SK-N-SH treated with all-trans-retinoic acid at 6 μM for 48 hours (cell line): ENCODE data around the gene NLRP7.

Experiments
- ATAC-seq: fragments of 200-7000 bp; cut with Tn5 transposase; 3 replicates; pipeline ENCODE4 v1.9.1; 2020; ENCODE audit warnings: mild to moderate bottlenecking, moderate library complexity
- ARNTL ChIP-seq: fragments of 450-650 bp; formaldehyde crosslinking; IDR thresholded peaks from 2 replicates; pipeline ENCODE4 v1.5.0; 2020; ENCODE audit warnings: low read depth, mild to moderate bottlenecking, moderate library complexity, borderline replicate concordance
- BACH2 ChIP-seq: fragments of 250-450 bp; sonication (Bioruptor Pico); IDR thresholded peaks from 2 replicates; pipeline ENCODE4 v1.9.0; 2021; ENCODE audit warnings: mild to moderate bottlenecking, borderline replicate concordance
- CSDC2 ChIP-seq: fragments of 250-450 bp; sonication (Bioruptor Pico); IDR thresholded peaks from 2 replicates; pipeline ENCODE4 v1.5.0; 2020; ENCODE audit warnings: mild to moderate bottlenecking, moderate library complexity
- ESRRG ChIP-seq: fragments of 250-450 bp; sonication (Bioruptor Pico); IDR thresholded peaks from 2 replicates; pipeline ENCODE4 v1.6.1; 2021; ENCODE audit warnings: mild to moderate bottlenecking
- GLIS3 ChIP-seq: fragments of 250-450 bp; sonication (Bioruptor Pico); IDR thresholded peaks from 2 replicates; pipeline ENCODE4 v1.5.0; 2020; ENCODE audit warnings: mild to moderate bottlenecking, moderate library complexity
- ISL1 ChIP-seq: fragments of 250-450 bp; sonication (Bioruptor Pico); IDR thresholded peaks from 2 replicates; pipeline ENCODE4 v2.1.2; 2022; ENCODE audit warnings: mild to moderate bottlenecking, moderate library complexity
- OSR1 ChIP-seq: fragments of 250-450 bp; sonication (Bioruptor Pico); IDR thresholded peaks from 2 replicates; pipeline ENCODE4 v1.8.0; 2022; ENCODE audit warnings: moderate library complexity, mild to moderate bottlenecking, inconsistent platforms
- PPARA ChIP-seq: fragments of 250-450 bp; sonication (Bioruptor Pico); IDR thresholded peaks from 2 replicates; pipeline ENCODE4 v1.5.0; 2020; ENCODE audit warnings: mild to moderate bottlenecking, borderline replicate concordance
- RARB ChIP-seq: fragments of 250-450 bp; sonication (Bioruptor Pico); IDR thresholded peaks from 2 replicates; pipeline ENCODE4 v1.8.0; 2021; ENCODE audit warnings: mild to moderate bottlenecking, moderate library complexity
- TCF4 ChIP-seq: fragments of 250-450 bp; sonication (Bioruptor Pico); IDR thresholded peaks from 2 replicates; pipeline ENCODE4 v1.8.0; 2021; ENCODE audit warnings: mild to moderate bottlenecking, moderate library complexity, borderline replicate concordance
- TOX ChIP-seq: fragments of 250-450 bp; sonication (Bioruptor Pico); IDR thresholded peaks from 2 replicates; pipeline ENCODE4 v1.8.0; 2021; ENCODE audit warnings: mild to moderate bottlenecking, moderate library complexity, borderline replicate concordance
- ZC3H10 ChIP-seq: fragments of 250-450 bp; sonication (Bioruptor Pico); IDR thresholded peaks from 2 replicates; pipeline ENCODE4 v1.5.1; 2021; ENCODE audit warnings: mild to moderate bottlenecking, moderate library complexity
- ZFP3 ChIP-seq: fragments of 250-450 bp; sonication (Bioruptor Pico); IDR thresholded peaks from 2 replicates; pipeline ENCODE4 v1.5.0; 2020; ENCODE audit warnings: mild to moderate bottlenecking, moderate library complexity
- ZFP30 ChIP-seq: fragments of 450-650 bp; formaldehyde crosslinking; IDR thresholded peaks from 2 replicates; pipeline ENCODE4 v1.5.0; 2022; ENCODE audit warnings: mild to moderate bottlenecking, moderate library complexity
- ZNF565 ChIP-seq: fragments of 450-650 bp; formaldehyde crosslinking; conservative IDR thresholded peaks from 2 replicates; pipeline ENCODE4 v1.5.0; 2020; ENCODE audit warnings: low read depth, mild to moderate bottlenecking, moderate library complexity
- ZNF70 ChIP-seq: fragments of 450-650 bp; formaldehyde crosslinking; IDR thresholded peaks from 2 replicates; pipeline ENCODE4 v1.5.0; 2020; ENCODE audit warnings: mild to moderate bottlenecking, moderate library complexity
- ZNF8 ChIP-seq: fragments of 450-650 bp; formaldehyde crosslinking; IDR thresholded peaks from 2 replicates; pipeline ENCODE4 v1.5.0; 2020; ENCODE audit warnings: mild to moderate bottlenecking, moderate library complexity
- TF ChIP-seq, protein P1 (sequence below): fragments of 250-450 bp; sonication (Bioruptor Pico); IDR thresholded peaks from 2 replicates; pipeline ENCODE4 v1.8.0; 2021; ENCODE audit warnings: low read depth, mild to moderate bottlenecking, moderate library complexity, borderline replicate concordance
- TF ChIP-seq, protein P2 (sequence below): fragments of 250-450 bp; sonication (Bioruptor Pico); IDR thresholded peaks from 2 replicates; pipeline ENCODE4 v1.8.0; 2020; ENCODE audit warnings: mild to moderate bottlenecking, moderate library complexity, borderline replicate concordance
- TF ChIP-seq, protein P3 (sequence below): fragments of 250-450 bp; sonication (Bioruptor Pico); IDR thresholded peaks from 2 replicates; pipeline ENCODE4 v1.5.1; 2020; ENCODE audit warnings: low read depth, mild to moderate bottlenecking, moderate library complexity
- TF ChIP-seq, protein P4 (sequence below): fragments of 250-450 bp; sonication (Bioruptor Pico); IDR thresholded peaks from 2 replicates; pipeline ENCODE4 v1.5.0; 2020; ENCODE audit warnings: mild to moderate bottlenecking, moderate library complexity
- TF ChIP-seq, protein P5 (sequence below): fragments of 250-450 bp; sonication (Bioruptor Pico); IDR thresholded peaks from 2 replicates; pipeline ENCODE4 v1.5.1; 2021; ENCODE audit warnings: mild to moderate bottlenecking, moderate library complexity

NLRP7 gene

DNA sequence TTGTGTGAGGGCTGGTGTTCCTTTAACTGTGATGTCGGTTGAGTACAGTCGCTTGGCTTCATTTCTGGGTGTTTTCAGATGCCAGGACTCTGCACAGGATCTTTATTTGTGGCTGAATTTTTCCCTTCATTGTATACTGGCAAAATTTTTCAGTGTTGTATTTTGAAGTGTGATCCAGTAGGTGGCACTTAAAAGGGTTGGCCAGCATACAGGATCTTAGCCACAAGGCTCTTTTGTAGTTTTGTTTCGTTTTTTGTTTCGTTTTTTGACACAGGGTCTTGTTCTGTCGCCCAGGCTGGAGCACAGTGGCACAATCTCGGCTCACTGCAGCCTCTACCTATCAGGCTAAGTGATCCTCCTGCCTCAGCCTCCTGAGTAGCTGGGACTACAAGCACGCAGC, 64.6 kb downstream of the NLRP7 start:
- TF ChIP-seq BACH2 (CRISPR knock-in tag) (no peak), PPARA (CRISPR knock-in tag) (no peak), OSR1 (CRISPR knock-in tag) (no peak), ZNF70 (CRISPR knock-in tag) (no peak), ZNF565 (no peak), ZNF8 (CRISPR knock-in tag) (no peak), ARNTL (CRISPR knock-in tag) (no peak), TCF4 (CRISPR knock-in tag) (no peak), TOX (CRISPR knock-in tag) (no peak), GLIS3 (CRISPR knock-in tag) (no peak), CSDC2 (CRISPR knock-in tag) (no peak), RARB (CRISPR knock-in tag) (no peak), ESRRG (no peak)
- TF ChIP-seq, protein P1, sequence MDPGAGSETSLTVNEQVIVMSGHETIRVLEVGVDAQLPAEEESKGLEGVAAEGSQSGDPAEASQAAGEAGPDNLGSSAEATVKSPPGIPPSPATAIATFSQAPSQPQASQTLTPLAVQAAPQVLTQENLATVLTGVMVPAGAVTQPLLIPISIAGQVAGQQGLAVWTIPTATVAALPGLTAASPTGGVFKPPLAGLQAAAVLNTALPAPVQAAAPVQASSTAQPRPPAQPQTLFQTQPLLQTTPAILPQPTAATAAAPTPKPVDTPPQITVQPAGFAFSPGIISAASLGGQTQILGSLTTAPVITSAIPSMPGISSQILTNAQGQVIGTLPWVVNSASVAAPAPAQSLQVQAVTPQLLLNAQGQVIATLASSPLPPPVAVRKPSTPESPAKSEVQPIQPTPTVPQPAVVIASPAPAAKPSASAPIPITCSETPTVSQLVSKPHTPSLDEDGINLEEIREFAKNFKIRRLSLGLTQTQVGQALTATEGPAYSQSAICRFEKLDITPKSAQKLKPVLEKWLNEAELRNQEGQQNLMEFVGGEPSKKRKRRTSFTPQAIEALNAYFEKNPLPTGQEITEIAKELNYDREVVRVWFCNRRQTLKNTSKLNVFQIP, result no peak
- TF ChIP-seq, protein P2, sequence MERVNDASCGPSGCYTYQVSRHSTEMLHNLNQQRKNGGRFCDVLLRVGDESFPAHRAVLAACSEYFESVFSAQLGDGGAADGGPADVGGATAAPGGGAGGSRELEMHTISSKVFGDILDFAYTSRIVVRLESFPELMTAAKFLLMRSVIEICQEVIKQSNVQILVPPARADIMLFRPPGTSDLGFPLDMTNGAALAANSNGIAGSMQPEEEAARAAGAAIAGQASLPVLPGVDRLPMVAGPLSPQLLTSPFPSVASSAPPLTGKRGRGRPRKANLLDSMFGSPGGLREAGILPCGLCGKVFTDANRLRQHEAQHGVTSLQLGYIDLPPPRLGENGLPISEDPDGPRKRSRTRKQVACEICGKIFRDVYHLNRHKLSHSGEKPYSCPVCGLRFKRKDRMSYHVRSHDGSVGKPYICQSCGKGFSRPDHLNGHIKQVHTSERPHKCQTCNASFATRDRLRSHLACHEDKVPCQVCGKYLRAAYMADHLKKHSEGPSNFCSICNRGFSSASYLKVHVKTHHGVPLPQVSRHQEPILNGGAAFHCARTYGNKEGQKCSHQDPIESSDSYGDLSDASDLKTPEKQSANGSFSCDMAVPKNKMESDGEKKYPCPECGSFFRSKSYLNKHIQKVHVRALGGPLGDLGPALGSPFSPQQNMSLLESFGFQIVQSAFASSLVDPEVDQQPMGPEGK, result no peak
- TF ChIP-seq, protein P3, sequence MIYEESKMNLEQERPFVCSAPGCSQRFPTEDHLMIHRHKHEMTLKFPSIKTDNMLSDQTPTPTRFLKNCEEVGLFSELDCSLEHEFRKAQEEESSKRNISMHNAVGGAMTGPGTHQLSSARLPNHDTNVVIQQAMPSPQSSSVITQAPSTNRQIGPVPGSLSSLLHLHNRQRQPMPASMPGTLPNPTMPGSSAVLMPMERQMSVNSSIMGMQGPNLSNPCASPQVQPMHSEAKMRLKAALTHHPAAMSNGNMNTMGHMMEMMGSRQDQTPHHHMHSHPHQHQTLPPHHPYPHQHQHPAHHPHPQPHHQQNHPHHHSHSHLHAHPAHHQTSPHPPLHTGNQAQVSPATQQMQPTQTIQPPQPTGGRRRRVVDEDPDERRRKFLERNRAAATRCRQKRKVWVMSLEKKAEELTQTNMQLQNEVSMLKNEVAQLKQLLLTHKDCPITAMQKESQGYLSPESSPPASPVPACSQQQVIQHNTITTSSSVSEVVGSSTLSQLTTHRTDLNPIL, result no peak
- TF ChIP-seq, protein P4, sequence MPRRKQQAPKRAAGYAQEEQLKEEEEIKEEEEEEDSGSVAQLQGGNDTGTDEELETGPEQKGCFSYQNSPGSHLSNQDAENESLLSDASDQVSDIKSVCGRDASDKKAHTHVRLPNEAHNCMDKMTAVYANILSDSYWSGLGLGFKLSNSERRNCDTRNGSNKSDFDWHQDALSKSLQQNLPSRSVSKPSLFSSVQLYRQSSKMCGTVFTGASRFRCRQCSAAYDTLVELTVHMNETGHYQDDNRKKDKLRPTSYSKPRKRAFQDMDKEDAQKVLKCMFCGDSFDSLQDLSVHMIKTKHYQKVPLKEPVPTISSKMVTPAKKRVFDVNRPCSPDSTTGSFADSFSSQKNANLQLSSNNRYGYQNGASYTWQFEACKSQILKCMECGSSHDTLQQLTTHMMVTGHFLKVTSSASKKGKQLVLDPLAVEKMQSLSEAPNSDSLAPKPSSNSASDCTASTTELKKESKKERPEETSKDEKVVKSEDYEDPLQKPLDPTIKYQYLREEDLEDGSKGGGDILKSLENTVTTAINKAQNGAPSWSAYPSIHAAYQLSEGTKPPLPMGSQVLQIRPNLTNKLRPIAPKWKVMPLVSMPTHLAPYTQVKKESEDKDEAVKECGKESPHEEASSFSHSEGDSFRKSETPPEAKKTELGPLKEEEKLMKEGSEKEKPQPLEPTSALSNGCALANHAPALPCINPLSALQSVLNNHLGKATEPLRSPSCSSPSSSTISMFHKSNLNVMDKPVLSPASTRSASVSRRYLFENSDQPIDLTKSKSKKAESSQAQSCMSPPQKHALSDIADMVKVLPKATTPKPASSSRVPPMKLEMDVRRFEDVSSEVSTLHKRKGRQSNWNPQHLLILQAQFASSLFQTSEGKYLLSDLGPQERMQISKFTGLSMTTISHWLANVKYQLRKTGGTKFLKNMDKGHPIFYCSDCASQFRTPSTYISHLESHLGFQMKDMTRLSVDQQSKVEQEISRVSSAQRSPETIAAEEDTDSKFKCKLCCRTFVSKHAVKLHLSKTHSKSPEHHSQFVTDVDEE (CRISPR knock-in tag), result no peak
- TF ChIP-seq, protein P5, sequence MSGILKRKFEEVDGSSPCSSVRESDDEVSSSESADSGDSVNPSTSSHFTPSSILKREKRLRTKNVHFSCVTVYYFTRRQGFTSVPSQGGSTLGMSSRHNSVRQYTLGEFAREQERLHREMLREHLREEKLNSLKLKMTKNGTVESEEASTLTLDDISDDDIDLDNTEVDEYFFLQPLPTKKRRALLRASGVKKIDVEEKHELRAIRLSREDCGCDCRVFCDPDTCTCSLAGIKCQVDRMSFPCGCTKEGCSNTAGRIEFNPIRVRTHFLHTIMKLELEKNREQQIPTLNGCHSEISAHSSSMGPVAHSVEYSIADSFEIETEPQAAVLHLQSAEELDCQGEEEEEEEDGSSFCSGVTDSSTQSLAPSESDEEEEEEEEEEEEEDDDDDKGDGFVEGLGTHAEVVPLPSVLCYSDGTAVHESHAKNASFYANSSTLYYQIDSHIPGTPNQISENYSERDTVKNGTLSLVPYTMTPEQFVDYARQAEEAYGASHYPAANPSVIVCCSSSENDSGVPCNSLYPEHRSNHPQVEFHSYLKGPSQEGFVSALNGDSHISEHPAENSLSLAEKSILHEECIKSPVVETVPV (CRISPR knock-in tag), result no peak
- ATAC-seq, result peak; percentile 63

DNA sequence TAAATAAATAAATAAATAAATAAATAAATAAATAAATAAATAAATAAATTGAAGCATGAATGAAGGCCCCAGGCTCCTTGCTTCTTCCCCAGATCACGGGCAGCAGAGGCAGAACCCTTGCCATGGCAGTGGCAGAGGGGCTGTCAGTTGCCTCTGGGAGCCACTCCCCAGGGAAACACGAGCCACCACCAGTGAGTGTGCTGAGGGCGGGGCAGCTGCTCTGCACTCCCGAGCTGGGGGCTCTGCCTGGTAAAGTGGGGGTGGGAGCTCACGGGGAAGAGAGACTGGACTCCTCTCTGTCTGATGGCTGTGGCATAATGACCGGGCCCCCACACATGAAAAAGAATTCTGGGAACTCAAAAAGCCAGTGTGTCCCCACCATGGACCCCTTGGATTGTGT, 65.4 kb downstream of the NLRP7 start:
- ATAC-seq, result no peak
- TF ChIP-seq ZFP3, result no peak
- no peak for TF ChIP-seq ARNTL (CRISPR knock-in tag)
- no peak for TF ChIP-seq BACH2 (CRISPR knock-in tag)
- no peak for TF ChIP-seq ZNF565
- no peak for TF ChIP-seq ZNF8 (CRISPR knock-in tag)
- no peak for TF ChIP-seq PPARA (CRISPR knock-in tag)
- no peak for TF ChIP-seq ZFP30
- no peak for TF ChIP-seq ISL1 (CRISPR knock-in tag)
- TF ChIP-seq, protein P5 (CRISPR knock-in tag), result no peak
- TF ChIP-seq, protein P2, result no peak
- TF ChIP-seq ESRRG, result no peak
- no peak for TF ChIP-seq ZC3H10 (CRISPR knock-in tag)
